Lower leg skin (tissue), 4 donors: ENCODE data around the gene NOTCH3. TPM values are rescaled to one million over a fixed set of nuclear protein-coding genes. Genes with fewer than 3 reads are reported as not detected.

Experiments
- DNase-seq, 2 donors: peaks; one replicate each; pipeline ENCODE4 v3.0.0-alpha.2; 2019; ENCODE audit warnings: low spot score in 2 of 2
- H3K4me3 ChIP-seq: fragments of 200-600 bp; sonication (generic); 2 replicates; pipeline ENCODE4 v1.5.1; 2017; ENCODE audit warnings: mild to moderate bottlenecking, low read depth; ENCODE audit not compliant: poor library complexity, severe bottlenecking
- CTCF ChIP-seq, 3 donors: fragments of 450-650 bp; IDR thresholded peaks; one replicate each; pipeline ENCODE4 v1.5.1; 2016; ENCODE audit warnings: antibody characterized with exemption in 3 of 3, mild to moderate bottlenecking in 3 of 3, moderate library complexity in 2 of 3
- POLR2A ChIP-seq, 2 donors: fragments of 450-650 bp; IDR thresholded peaks; one replicate each; pipeline ENCODE4 v1.6.1; 2016 to 2017; ENCODE audit warnings: antibody characterized with exemption in 2 of 2, mild to moderate bottlenecking in 1 of 2, moderate library complexity in 1 of 2
- WGBS, 2 donors: methylation state at CpG; one replicate each; pipeline ENCODE4 v1.1.5; 2018; 5-methylcytosine and 5-hydroxymethylcytosine counted together
- intact Hi-C: fragments of 100-400 bp; cut with DNase I; formaldehyde crosslinking; loops from one replicate; pipeline ENCODE4 v1.15.0; 2023; ENCODE audit warnings: low total_unique reads
- total RNA-seq, 4 donors: library from RNA; depleted of rRNA; stranded (reverse); fragments of >200 nt; gene quantifications; one replicate each; pipeline ENCODE4 v1.1.0, GENCODE V29; 2016

The NOTCH3 gene
- total RNA-seq, 4 donors from 2014 or later = 215 to 332 (median 251) TPM

DNA sequence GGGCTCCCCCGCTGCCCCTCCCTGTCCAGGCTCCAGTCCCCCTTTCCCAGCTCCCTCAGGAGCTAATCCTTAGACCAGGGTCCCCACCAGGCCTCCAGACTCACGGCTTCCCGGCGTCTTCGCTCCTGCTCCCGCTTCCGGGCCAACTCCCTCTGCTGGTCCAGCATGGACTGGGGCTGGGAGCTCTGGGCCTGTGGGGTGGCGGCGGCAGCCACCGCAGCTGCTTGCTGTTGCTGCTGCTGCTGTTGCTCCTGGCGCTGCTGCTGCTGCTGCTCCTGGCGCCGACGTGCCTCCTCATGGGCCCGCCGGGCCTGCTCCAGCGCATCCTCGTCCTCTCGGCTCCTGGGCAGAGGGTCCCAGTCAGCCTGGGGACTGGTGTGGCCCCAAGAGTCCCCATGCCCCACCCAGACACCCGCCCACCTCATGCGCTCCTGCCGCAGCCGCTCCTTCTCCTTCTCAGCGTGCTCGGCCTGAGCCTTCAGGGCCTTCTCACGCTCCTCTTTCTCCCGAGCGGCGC lies 37.9 kb upstream of the NOTCH3 start:
- no peak overlapping the region for H3K4me3 ChIP-seq
- DNase-seq = no peak
- WGBS, 2 donors = 86 to 91% methylated on average over 28 to 29 of the region's 29 CpGs
- intact Hi-C loops = no loop called here
- no peak for TF ChIP-seq POLR2A (IDR thresholded peaks at IDR 0.05)
- no peak for TF ChIP-seq CTCF (IDR thresholded peaks at IDR 0.05)

DNA sequence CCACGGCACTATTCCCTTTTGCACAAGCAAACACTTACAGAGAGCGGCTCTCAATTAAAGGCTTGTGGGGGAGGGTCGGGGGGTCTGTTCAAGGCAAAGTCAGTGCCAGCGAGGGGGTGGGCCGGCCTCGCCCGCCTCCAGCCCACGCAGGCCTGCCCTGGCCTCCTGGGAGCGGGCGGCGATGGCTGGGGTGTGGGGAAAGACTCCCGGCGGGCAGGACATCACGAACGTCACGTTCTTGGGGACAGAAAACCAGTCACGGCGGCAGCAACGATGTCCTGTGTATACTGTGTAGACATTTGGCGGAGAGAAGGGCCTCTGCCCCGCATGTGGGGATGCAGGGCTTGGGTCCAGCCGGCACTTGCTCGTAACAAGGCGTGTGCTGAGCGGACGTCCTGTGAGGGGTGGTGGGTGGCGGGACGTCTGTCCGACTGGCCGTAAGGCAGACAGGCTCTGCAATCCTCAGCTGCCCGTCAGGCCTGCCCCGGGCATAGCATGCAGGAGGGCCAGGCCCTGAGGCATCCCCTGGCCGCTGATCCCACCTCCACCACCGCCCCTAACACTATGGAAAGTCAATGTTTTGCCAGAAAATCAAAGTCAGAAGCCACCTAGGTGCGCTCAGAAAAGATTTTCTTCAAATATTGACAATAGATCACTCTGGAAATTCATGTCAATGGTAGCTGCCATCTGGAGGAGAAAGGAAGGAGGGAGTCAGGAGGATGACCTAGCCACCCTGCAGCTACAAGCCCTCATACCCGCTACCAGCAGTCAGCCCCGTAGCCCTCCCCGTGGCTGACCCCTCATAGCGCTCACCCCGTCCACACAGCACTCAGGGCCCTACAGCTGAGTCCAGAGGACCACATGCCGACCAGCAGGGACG lies 37.2 kb upstream of the NOTCH3 start:
- 87 to 89% methylated on average over 41 to 42 of the region's 42 CpGs for WGBS, 2 donors
- H3K4me3 ChIP-seq = no peak overlapping the region
- intact Hi-C loops = no loop called here
- no peak for DNase-seq
- TF ChIP-seq POLR2A (IDR thresholded peaks at IDR 0.05) = no peak
- no peak for TF ChIP-seq CTCF (IDR thresholded peaks at IDR 0.05)

- no peak for DNase-seq
- 89% methylated on average over 9 of the region's 9 CpGs for WGBS, 2 donors
- TF ChIP-seq CTCF (IDR thresholded peaks at IDR 0.05) (no peak), POLR2A (IDR thresholded peaks at IDR 0.05) (no peak)
Measured at GRCh38 chr19:15236886-15237285, 36.1 kb upstream of the NOTCH3 start.

DNA sequence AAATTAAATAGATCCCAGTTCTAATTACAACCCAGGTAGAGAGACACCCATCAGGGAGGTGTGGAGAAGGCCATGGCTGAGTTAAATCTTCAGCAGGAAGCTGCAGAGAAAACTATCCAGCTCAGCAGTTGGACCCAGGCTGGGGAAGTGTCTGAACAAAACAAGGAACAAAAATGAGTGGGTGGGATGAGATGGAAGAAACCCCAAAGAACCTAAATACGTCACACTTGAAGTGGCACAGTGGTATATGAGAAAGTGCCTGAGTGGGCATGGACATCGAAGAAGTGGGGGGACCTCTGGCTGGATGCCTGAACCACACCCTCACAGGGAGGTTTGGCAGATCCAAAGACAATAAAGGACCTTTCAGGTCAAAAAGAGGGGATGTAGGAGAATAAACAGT lies 35.0 kb upstream of the NOTCH3 start:
- 55 to 72% methylated on average over 2 of the region's 2 CpGs for WGBS, 2 donors
- H3K4me3 ChIP-seq = no peak overlapping the region
- DNase-seq = no peak
- intact Hi-C loops = no loop called here
- TF ChIP-seq POLR2A (IDR thresholded peaks at IDR 0.05) = no peak
- no peak for TF ChIP-seq CTCF (IDR thresholded peaks at IDR 0.05)

More at GRCh38 chr19:15236886-15237285, 36.1 kb upstream of the NOTCH3 start:
- H3K4me3 ChIP-seq = no peak overlapping the region
- intact Hi-C loops = no loop called here

DNA sequence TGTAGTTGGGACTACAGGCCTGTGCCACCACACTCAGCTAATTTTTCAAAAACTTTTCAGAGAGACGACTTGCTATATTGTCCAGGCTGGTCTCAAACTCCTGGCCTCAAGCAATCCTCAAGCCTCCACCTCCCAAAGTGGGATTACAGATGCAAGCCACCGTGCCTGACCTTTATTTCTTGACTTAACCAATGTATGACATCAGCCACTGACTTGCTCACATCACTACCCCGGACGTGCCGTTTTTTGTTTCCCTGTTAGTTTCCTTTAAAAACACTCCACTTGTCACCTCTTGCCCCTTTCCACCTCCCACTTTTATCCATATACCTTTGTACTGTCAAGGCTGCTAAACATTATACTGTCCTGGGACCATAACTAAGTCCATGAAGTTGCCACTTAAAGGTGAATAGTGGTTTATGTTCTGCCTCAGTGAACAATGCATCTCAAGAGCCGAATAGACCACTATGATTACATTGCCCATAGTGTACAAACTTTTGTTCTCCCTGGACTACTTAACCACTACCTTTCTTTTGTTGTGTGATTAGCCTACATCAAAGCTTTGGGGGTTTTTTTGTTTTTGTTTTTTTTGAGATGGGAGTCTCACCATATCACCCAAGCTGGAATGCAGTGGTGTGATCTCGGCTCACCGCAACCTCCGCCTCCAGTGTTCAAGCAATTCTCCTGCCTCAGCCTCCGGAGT lies 33.8 kb upstream of the NOTCH3 start:
- TF ChIP-seq CTCF (IDR thresholded peaks at IDR 0.05) (no peak), POLR2A (IDR thresholded peaks at IDR 0.05) (no peak)
- 73 to 74% methylated on average over 10 of the region's 10 CpGs for WGBS, 2 donors
- intact Hi-C loops = no loop called here
- no peak for DNase-seq
- no peak overlapping the region for H3K4me3 ChIP-seq
